NCI-H2107 treated with DMSO at 0.1 percent for 48 hours (cell line): Measurements from ENCODE around the gene PARP8.
"Not testable (repeated sequence)": the region's sequence is repeated elsewhere in the genome, so short reads cannot be mapped to it uniquely, and the experiment has no call there.

Source experiments
- DNase-seq: peaks from one replicate; lab custom pipeline; 2025; ENCODE audit not compliant: unreplicated experiment; lab: John Stamatoyannopoulos, UW

The PARP8 gene

GRCh38 chr5:50666261-50667022, at the start of gene PARP8:
PARP8 (plus strand) TSS chr5:50666637; CDS start chr5:50667096, 459 bp downstream.
- DNase-seq, result no peak

- DNase-seq, result no peak
Measured at GRCh38 chr5:50623666-50624065, 42.8 kb upstream of the PARP8 start.

GRCh38 chr5:50634866-50635265, 31.6 kb upstream of the PARP8 start:
- not testable (repeated sequence) for DNase-seq

GRCh38 chr5:50637576-50637975, 28.9 kb upstream of the PARP8 start:
- not testable (repeated sequence) for DNase-seq

- no peak for DNase-seq
Measured at GRCh38 chr5:50646591-50646990, 19.8 kb upstream of the PARP8 start.

GRCh38 chr5:50647726-50648125, 18.7 kb upstream of the PARP8 start:
- DNase-seq, result no peak

GRCh38 chr5:50653946-50654345, 12.5 kb upstream of the PARP8 start:
- DNase-seq, result no peak

GRCh38 chr5:50655067-50655809, 11.2 kb upstream of the PARP8 start:
- no peak for DNase-seq

GRCh38 chr5:50655810-50656205, 10.6 kb upstream of the PARP8 start:
- no peak for DNase-seq

- no peak for DNase-seq
Measured at GRCh38 chr5:50657044-50657443, 9.4 kb upstream of the PARP8 start.

- DNase-seq, result no peak
Measured at GRCh38 chr5:50658246-50658645, 8.2 kb upstream of the PARP8 start.

GRCh38 chr5:50663636-50664035, 2.8 kb upstream of the PARP8 start:
- DNase-seq, result no peak

GRCh38 chr5:50665091-50665490, 1.3 kb upstream of the PARP8 start:
- no peak for DNase-seq

- not testable (repeated sequence) for DNase-seq
Measured at GRCh38 chr5:50665761-50666202, 655 bp upstream of the PARP8 start.

GRCh38 chr5:50667023-50667652, 701 bp downstream of the PARP8 start:
- no peak for DNase-seq

- DNase-seq, result peak; percentile 24
Measured at GRCh38 chr5:50667653-50668595, 1.5 kb downstream of the PARP8 start.

- DNase-seq, result not testable (repeated sequence)
Measured at GRCh38 chr5:50668636-50669035, 2.2 kb downstream of the PARP8 start.

GRCh38 chr5:50672663-50673062, 6.2 kb downstream of the PARP8 start:
- no peak for DNase-seq

GRCh38 chr5:50673444-50673843, 7.0 kb downstream of the PARP8 start:
- DNase-seq, result not testable (repeated sequence)

- no peak for DNase-seq
Measured at GRCh38 chr5:50675385-50675784, 8.9 kb downstream of the PARP8 start.

GRCh38 chr5:50679554-50679953, 13.1 kb downstream of the PARP8 start:
- DNase-seq, result not testable (repeated sequence)
